RWPE1 (cell line): ENCODE measurements around the gene PLEKHD1.

Experiments
- CTCF ChIA-PET: fragments of 350-600 bp; sonication (Branson Sonifier 250); formaldehyde crosslinking; extraction: SDS; loops from one replicate; lab custom pipeline; 2021; lab: Yijun Ruan, JAX
- POLR2A ChIA-PET: fragments of 400-600 bp; formaldehyde crosslinking; extraction: SDS; loops from one replicate; lab custom pipeline; 2020; ENCODE audit warnings: antibody characterized with exemption; ENCODE audit not compliant: low non-redundant PET; lab: Yijun Ruan, JAX
- DNase-seq: peaks from one replicate; pipeline ENCODE4 v3.0.0; 2012; ENCODE audit warnings: low spot score
- H3K27ac ChIP-seq: fragments of 450-650 bp; 2 replicates; pipeline ENCODE4 v1.5.1; 2017
- CTCF ChIP-seq: fragments of 450-650 bp; conservative IDR thresholded peaks from 2 replicates; pipeline ENCODE4 v1.5.1; 2017; ENCODE audit warnings: low read depth, mild to moderate bottlenecking

The PLEKHD1 gene

GRCh38 chr14:69569859-69570258 lies 85.3 kb downstream of the PLEKHD1 start:
- TF ChIP-seq CTCF, result no peak

DNA sequence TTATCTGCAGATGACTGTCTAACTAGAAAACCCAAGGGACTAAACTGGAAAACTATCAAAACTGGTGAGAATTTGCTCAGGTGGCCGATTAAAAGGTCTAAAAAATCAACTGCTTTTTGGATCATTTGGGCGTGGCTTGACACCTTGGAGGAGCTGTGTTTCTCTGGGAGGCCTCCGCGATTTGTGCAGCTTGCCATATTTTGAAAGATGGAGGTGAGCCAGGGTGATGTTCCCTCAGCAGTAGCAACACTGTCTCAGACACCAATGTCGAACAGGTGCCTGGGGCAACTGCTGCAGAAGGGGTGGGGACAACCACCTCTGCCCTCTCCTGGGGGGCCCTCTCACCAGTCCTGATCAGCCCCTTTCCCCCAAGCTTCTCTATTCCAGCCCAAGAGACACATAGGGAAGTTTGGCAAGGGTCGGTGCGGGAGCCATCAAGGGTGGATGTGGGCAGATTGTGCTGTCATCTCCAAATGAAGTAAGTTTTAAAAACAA lies 86.4 kb downstream of the PLEKHD1 start:
- ChIA-PET POLR2A (interaction anchor here (0.6 kb wide), 1 partner anchor 9 kb away, joined by 4 read pairs; no protein-coding TSS in a partner anchor), CTCF (interaction anchor here (1.9 kb wide), 1 partner anchor 35 kb away, joined by 11 read pairs; no protein-coding TSS in a partner anchor)
- DNase-seq, result no peak
- TF ChIP-seq CTCF, result no peak
- no peak overlapping the region for H3K27ac ChIP-seq

More at GRCh38 chr14:69569859-69570258, 85.3 kb downstream of the PLEKHD1 start:
- no peak for DNase-seq
- ChIA-PET POLR2A (no interaction called here), CTCF (interaction anchor here (0.6 to 1.4 kb wide), 2 partner anchors 13 to 34 kb away, joined by 3 read pairs; no protein-coding TSS in a partner anchor)
- H3K27ac ChIP-seq, result no peak overlapping the region

GRCh38 chr14:69571449-69572029 lies 87.0 kb downstream of the PLEKHD1 start:
- DNase-seq, result no peak
- ChIA-PET POLR2A (no interaction called here), CTCF (interaction anchor here (1.5 to 1.9 kb wide), 2 partner anchors 36 to 156 kb away, joined by 6 to 11 read pairs; no protein-coding TSS in a partner anchor)
- no peak overlapping the region for H3K27ac ChIP-seq
- no peak for TF ChIP-seq CTCF

- DNase-seq, result no peak
- POLR2A ChIA-PET, result no interaction called here
- no peak overlapping the region for H3K27ac ChIP-seq
- TF ChIP-seq CTCF, result no peak
- CTCF ChIA-PET, result interaction anchor here (0.5 to 1.9 kb wide), 5 partner anchors 26 to 546 kb away, joined by 3 to 11 read pairs (median 3); no protein-coding TSS in a partner anchor
Measured at GRCh38 chr14:69572030-69572840, 87.7 kb downstream of the PLEKHD1 start.

- no peak for TF ChIP-seq CTCF
- DNase-seq, result no peak
- POLR2A ChIA-PET, result no interaction called here
Measured at GRCh38 chr14:69572841-69573135, 88.3 kb downstream of the PLEKHD1 start.

DNA sequence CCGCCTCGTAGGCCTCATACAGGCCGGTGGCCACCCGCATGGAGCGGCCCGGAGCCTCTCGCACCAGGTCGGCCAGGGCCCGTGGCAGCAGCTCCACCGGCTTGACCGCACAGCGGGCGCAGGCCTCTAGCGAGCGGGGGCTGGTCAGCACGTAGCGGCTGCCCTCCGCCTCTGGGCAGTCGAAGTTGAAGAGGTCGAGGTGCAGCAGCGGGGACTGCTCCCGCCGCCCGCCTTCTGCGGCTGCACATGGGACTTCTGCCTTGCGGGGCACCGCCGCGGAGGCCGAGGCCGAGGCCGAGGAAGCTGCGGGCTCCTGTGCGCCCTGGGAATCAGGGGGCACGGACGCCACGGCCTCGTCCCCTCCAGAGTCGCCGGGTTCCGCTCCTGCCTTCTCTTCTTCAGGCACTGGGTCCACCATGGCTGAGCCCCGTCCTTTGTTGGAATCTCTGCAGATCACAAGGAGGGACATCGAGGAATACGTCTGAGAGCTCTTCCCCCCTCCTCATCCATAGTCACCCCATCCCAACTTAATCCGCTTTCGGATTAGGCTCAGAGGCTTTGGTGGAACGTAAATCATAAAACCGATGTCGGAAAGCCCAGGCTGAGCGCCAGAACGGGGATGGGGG lies 88.8 kb downstream of the PLEKHD1 start:
- TF ChIP-seq CTCF, result no peak
- ChIA-PET CTCF (interaction anchor here (0.5 to 1.9 kb wide), 4 partner anchors 25 to 547 kb away, joined by 3 to 26 read pairs (median 4); no protein-coding TSS in a partner anchor), POLR2A (no interaction called here)
- no peak overlapping the region for H3K27ac ChIP-seq
- DNase-seq, result no peak

More at GRCh38 chr14:69572841-69573135, 88.3 kb downstream of the PLEKHD1 start:
- CTCF ChIA-PET, result interaction anchor here (0.5 to 1.5 kb wide), 3 partner anchors 155 to 547 kb away, joined by 3 to 6 read pairs (median 3); no protein-coding TSS in a partner anchor
- H3K27ac ChIP-seq, result no peak overlapping the region
